Body of pancreas (tissue), 4 donors: ENCODE measurements around the gene ASIC3. TPM values are rescaled to one million over a fixed set of nuclear protein-coding genes. Genes with fewer than 3 reads are reported as not detected.

Experiments used
- ATAC-seq: fragments of 150-250 bp; one replicate; pipeline ENCODE4 v1.9.1; 2016
- DNase-seq, 4 donors: peaks; one replicate each; pipeline ENCODE4 v3.0.0-alpha.2; 2019
- H3K27ac ChIP-seq, 4 donors: fragments of 200-600 bp; sonication (generic); 1 replicate in 3 of 4; 2 replicates in 1 of 4; pipeline versions ENCODE4 v1.5.1 to v1.6.1; 2016 to 2019; ENCODE audit warnings: mild to moderate bottlenecking in 1 of 4, mixed read lengths in 1 of 4, moderate library complexity in 1 of 4
- H3K27me3 ChIP-seq, 2 donors: fragments of 200-600 bp; sonication (generic); one replicate each; pipeline ENCODE4 v1.6.0; 2016; ENCODE audit warnings: mild to moderate bottlenecking in 1 of 2
- H3K36me3 ChIP-seq, 2 donors: fragments of 200-600 bp; sonication (generic); replicated peaks in 1 of 2; 2 replicates each; pipeline ENCODE4 v1.5.1; 2016; ENCODE audit warnings: low read depth in 2 of 2; ENCODE audit not compliant: insufficient read depth in 1 of 2
- H3K4me1 ChIP-seq: fragments of 200-600 bp; sonication (generic); one replicate; pipeline ENCODE4 v1.6.0; 2016
- H3K4me3 ChIP-seq, 2 donors: fragments of 200-600 bp; sonication (generic); 1 replicate in 1 of 2; 2 replicates in 1 of 2; pipeline ENCODE4 v1.5.1; 2016 to 2019
- H3K9me3 ChIP-seq, 3 donors: fragments of 200-600 bp; sonication (generic); 1 replicate in 2 of 3; 2 replicates in 1 of 3; pipeline ENCODE4 v1.5.1; 2016
- CTCF ChIP-seq, 7 experiments: fragments of 450-650 bp in 4 of 7; fragments of 200-600 bp in 3 of 7; sonication (generic) in 3 of 7; IDR thresholded peaks; one replicate each; pipeline ENCODE4 v1.5.1; 2016 to 2019; ENCODE audit warnings: antibody characterized with exemption in 7 of 7
- POLR2A ChIP-seq, 3 donors: fragments of 450-650 bp; IDR thresholded peaks; one replicate each; pipeline ENCODE4 v1.6.1; 2016; ENCODE audit warnings: antibody characterized with exemption in 3 of 3, mild to moderate bottlenecking in 2 of 3
- WGBS, 2 donors: methylation state at CpG; one replicate each; pipeline ENCODE4 v1.1.5; 2017; 5-methylcytosine and 5-hydroxymethylcytosine counted together
- intact Hi-C: fragments of 100-400 bp; cut with DNase I; formaldehyde crosslinking; loops from one replicate; pipeline ENCODE4 v1.15.1; 2023
- total RNA-seq, 2 donors: library from RNA; depleted of rRNA; stranded (reverse); fragments of >200 nt; gene quantifications; one replicate each; pipeline ENCODE4 v1.1.0, GENCODE V29; 2016

Gene ASIC3
- total RNA-seq, 2 donors from 2014 or later, result 0.78 to 1.3 TPM

- H3K4me3 ChIP-seq, result peak overlapping the region in 1 of 2 donors; percentile 57
- H3K9me3 ChIP-seq, result no peaks in the 10 kb centered on the region
- no peaks in the 10 kb centered on the region for H3K36me3 ChIP-seq
- 1 to 4% methylated on average over 5 to 46 of the region's 46 CpGs for whole genome bisulfite sequencing, 2 donors
- ATAC-seq (peak; percentile 83), DNase-seq (peak; percentile 99 to 100 (median 99))
- TF ChIP-seq CTCF (IDR thresholded peaks at IDR 0.05), result peak in 1 of 7 experiments; percentile 7
- peak; percentile 43 to 87 (median 83) for TF ChIP-seq POLR2A (IDR thresholded peaks at IDR 0.05)
- H3K27ac ChIP-seq, result peak overlapping the region; percentile 92 to 98 (median 96)
- intact Hi-C loops, result no loop called here
- no peaks in the 10 kb centered on the region for H3K27me3 ChIP-seq
- peaks cover 49% of the 10 kb centered on the region for H3K4me1 ChIP-seq
Observed at GRCh38 chr7:151057989-151058780, 9.9 kb downstream of the ASIC3 start.

- no peaks in the 10 kb centered on the region for H3K9me3 ChIP-seq
- H3K27me3 ChIP-seq, result no peaks in the 10 kb centered on the region
- no peak overlapping the region for H3K4me3 ChIP-seq
- peak overlapping the region; percentile 92 to 98 (median 96) for H3K27ac ChIP-seq
- ATAC-seq (no peak), DNase-seq (peak in 1 of 4 donors; percentile 23)
- no peaks in the 10 kb centered on the region for H3K36me3 ChIP-seq
- WGBS, 2 donors, result 5 to 6% methylated on average over 7 to 18 of the region's 18 CpGs
- TF ChIP-seq CTCF (IDR thresholded peaks at IDR 0.05) (no peak), POLR2A (IDR thresholded peaks at IDR 0.05) (no peak)
- intact Hi-C loops, result no loop called here
- H3K4me1 ChIP-seq, result peaks cover 56% of the 10 kb centered on the region
Observed at GRCh38 chr7:151058781-151059366, 10.5 kb downstream of the ASIC3 start.

GRCh38 chr7:151059367-151060112 is 11.2 kb downstream of the ASIC3 start, which contains the start of gene SLC4A2:
Gene SLC4A2 (plus strand): TSS chr7:151059589. CDS start chr7:151061988, 2,399 bp downstream.
- peak; percentile 39 for ATAC-seq
- peak; percentile 67 to 80 (median 74) for DNase-seq
- 1 to 3% methylated on average over 24 to 52 of the region's 75 CpGs for WGBS, 2 donors
- Histone ChIP-seq H3K27ac (peak within 1 kb of the TSS; percentile 92 to 98 (median 96)), H3K4me3 (peak within 1 kb of the TSS; percentile 48 to 73), H3K9me3 (no peaks in the 10 kb centered on the region), H3K27me3 (no peaks in the 10 kb centered on the region), H3K4me1 (peaks cover 60% of the 10 kb centered on the region), H3K36me3 (peaks cover 0 to 2% of the 10 kb centered on the region in 2 donors)
- intact Hi-C loops, result no loop called here
- peak; percentile 15 to 54 (median 35) for TF ChIP-seq CTCF (IDR thresholded peaks at IDR 0.05)
- TF ChIP-seq POLR2A (IDR thresholded peaks at IDR 0.05), result peak in 2 of 3 donors; percentile 55 to 59

- H3K9me3 ChIP-seq, result no peaks in the 10 kb centered on the region
- no peaks in the 10 kb centered on the region for H3K27me3 ChIP-seq
- DNase-seq, result no peak
- intact Hi-C loops, result no loop called here
- TF ChIP-seq POLR2A (IDR thresholded peaks at IDR 0.05) (no peak), CTCF (IDR thresholded peaks at IDR 0.05) (no peak)
- WGBS, 2 donors, result 0 to 3% methylated on average over 9 to 17 of the region's 17 CpGs
- peaks cover 2 to 6% of the 10 kb centered on the region in 2 donors for H3K36me3 ChIP-seq
- H3K4me1 ChIP-seq, result peaks cover 66% of the 10 kb centered on the region
- H3K4me3 ChIP-seq, result peak overlapping the region; percentile 48 to 73
- H3K27ac ChIP-seq, result peak overlapping the region; percentile 92 to 98 (median 96)
- ATAC-seq, result no peak
Observed at GRCh38 chr7:151060113-151060415, 11.7 kb downstream of the ASIC3 start.
